Ectodermal cell (in vitro differentiated cells): ENCODE measurements around the gene AMH.

Experiments used
- H3K27ac ChIP-seq: 2 replicates; pipeline ENCODE4 v1.7.0; 2013; ENCODE audit warnings: mild to moderate bottlenecking, low read depth, low read length; ENCODE audit not compliant: insufficient read depth, poor library complexity, severe bottlenecking
- H3K27me3 ChIP-seq: 2 replicates; pipeline ENCODE4 v1.7.0; 2013; ENCODE audit warnings: mild to moderate bottlenecking, low read length; ENCODE audit not compliant: insufficient read depth, control insufficient read depth, poor library complexity, severe bottlenecking
- H3K36me3 ChIP-seq: one replicate; pipeline ENCODE4 v1.7.0; 2013; ENCODE audit warnings: low read length; ENCODE audit not compliant: control insufficient read depth, insufficient read depth
- H3K4me1 ChIP-seq: one replicate; pipeline ENCODE4 v1.7.0; 2013; ENCODE audit warnings: low read length; ENCODE audit not compliant: control insufficient read depth, insufficient read depth
- H3K4me3 ChIP-seq: 2 replicates; pipeline ENCODE4 v1.7.0; 2013; ENCODE audit warnings: low read depth, low read length, control low read depth; ENCODE audit not compliant: insufficient read depth
- H3K9me3 ChIP-seq: 2 replicates; pipeline ENCODE4 v1.7.0; 2013; ENCODE audit warnings: mild to moderate bottlenecking, low read length, moderate library complexity; ENCODE audit not compliant: control insufficient read depth
- WGBS, 2 experiments: methylation state at CpG; one replicate each; pipeline ENCODE4 v1.1.7; 2013; ENCODE audit warnings: missing lambda C conversion rate in 2 of 2; 5-methylcytosine and 5-hydroxymethylcytosine counted together

AMH gene

GRCh38 chr19:2210206-2210605 lies 38.9 kb upstream of the AMH start:
- 96% methylated on average over 21 of the region's 21 CpGs for WGBS, 2 experiments
- Histone ChIP-seq H3K9me3 (no peaks in the 10 kb centered on the region), H3K4me3 (no peak overlapping the region), H3K27me3 (no peaks in the 10 kb centered on the region), H3K4me1 (peaks cover 18% of the 10 kb centered on the region), H3K27ac (no peak overlapping the region), H3K36me3 (peaks cover 16% of the 10 kb centered on the region)

- H3K4me1 ChIP-seq, result peaks cover 18% of the 10 kb centered on the region
- H3K27ac ChIP-seq, result no peak overlapping the region
- 95 to 96% methylated on average over 33 of the region's 33 CpGs for WGBS, 2 experiments
- H3K4me3 ChIP-seq, result no peak overlapping the region
- no peaks in the 10 kb centered on the region for H3K9me3 ChIP-seq
- H3K27me3 ChIP-seq, result no peaks in the 10 kb centered on the region
- peaks cover 17% of the 10 kb centered on the region for H3K36me3 ChIP-seq
These were observed 38.0 kb upstream of the AMH start for GRCh38 chr19:2210987-2211740.

- Histone ChIP-seq H3K4me3 (no peak overlapping the region), H3K9me3 (no peaks in the 10 kb centered on the region), H3K36me3 (peaks cover 35% of the 10 kb centered on the region), H3K4me1 (peaks cover 4% of the 10 kb centered on the region), H3K27ac (no peak overlapping the region), H3K27me3 (no peaks in the 10 kb centered on the region)
- WGBS, 2 experiments, result 95 to 96% methylated on average over 21 of the region's 21 CpGs
These were observed 36.0 kb upstream of the AMH start for GRCh38 chr19:2212861-2213711.

GRCh38 chr19:2213799-2214198 lies 35.3 kb upstream of the AMH start:
- WGBS, 2 experiments, result 93 to 94% methylated on average over 26 of the region's 26 CpGs
- H3K4me1 ChIP-seq, result no peaks in the 10 kb centered on the region
- H3K36me3 ChIP-seq, result peaks cover 35% of the 10 kb centered on the region
- H3K4me3 ChIP-seq, result no peak overlapping the region
- no peaks in the 10 kb centered on the region for H3K27me3 ChIP-seq
- no peaks in the 10 kb centered on the region for H3K9me3 ChIP-seq
- no peak overlapping the region for H3K27ac ChIP-seq

GRCh38 chr19:2214251-2214650 lies 34.9 kb upstream of the AMH start:
- H3K36me3 ChIP-seq, result peaks cover 35% of the 10 kb centered on the region
- H3K27ac ChIP-seq, result no peak overlapping the region
- no peaks in the 10 kb centered on the region for H3K4me1 ChIP-seq
- no peak overlapping the region for H3K4me3 ChIP-seq
- no peaks in the 10 kb centered on the region for H3K9me3 ChIP-seq
- 96 to 97% methylated on average over 17 of the region's 17 CpGs for WGBS, 2 experiments
- H3K27me3 ChIP-seq, result no peaks in the 10 kb centered on the region

- Histone ChIP-seq H3K27me3 (no peaks in the 10 kb centered on the region), H3K4me1 (no peaks in the 10 kb centered on the region), H3K9me3 (no peaks in the 10 kb centered on the region), H3K4me3 (no peak overlapping the region), H3K27ac (no peak overlapping the region), H3K36me3 (peaks cover 35% of the 10 kb centered on the region)
- 87% methylated on average over 31 of the region's 31 CpGs for WGBS, 2 experiments
These were observed 33.8 kb upstream of the AMH start for GRCh38 chr19:2215281-2215751.

GRCh38 chr19:2216361-2217225 lies 32.5 kb upstream of the AMH start:
- Histone ChIP-seq H3K27ac (no peak overlapping the region), H3K4me1 (no peaks in the 10 kb centered on the region), H3K36me3 (peaks cover 35% of the 10 kb centered on the region), H3K27me3 (no peaks in the 10 kb centered on the region), H3K9me3 (no peaks in the 10 kb centered on the region), H3K4me3 (no peak overlapping the region)
- WGBS, 2 experiments, result 96 to 97% methylated on average over 43 of the region's 43 CpGs

GRCh38 chr19:2217591-2217990 lies 31.5 kb upstream of the AMH start:
- no peak overlapping the region for H3K27ac ChIP-seq
- no peaks in the 10 kb centered on the region for H3K9me3 ChIP-seq
- no peak overlapping the region for H3K4me3 ChIP-seq
- H3K4me1 ChIP-seq, result no peaks in the 10 kb centered on the region
- H3K36me3 ChIP-seq, result peaks cover 32% of the 10 kb centered on the region
- 96 to 97% methylated on average over 22 of the region's 22 CpGs for WGBS, 2 experiments
- no peaks in the 10 kb centered on the region for H3K27me3 ChIP-seq

GRCh38 chr19:2219726-2220125 lies 29.4 kb upstream of the AMH start:
- H3K27me3 ChIP-seq, result no peaks in the 10 kb centered on the region
- WGBS, 2 experiments, result 97% methylated on average over 21 of the region's 21 CpGs
- peaks cover 29% of the 10 kb centered on the region for H3K36me3 ChIP-seq

More at GRCh38 chr19:2219726-2220125, 29.4 kb upstream of the AMH start:
- H3K4me3 ChIP-seq, result no peak overlapping the region
- H3K9me3 ChIP-seq, result no peaks in the 10 kb centered on the region
- no peak overlapping the region for H3K27ac ChIP-seq
- no peaks in the 10 kb centered on the region for H3K4me1 ChIP-seq
